ENCODE measurements around the gene CRYBG2. TPM values are rescaled to one million over a fixed set of nuclear protein-coding genes. Genes with fewer than 3 reads are reported as not detected.
A peak's percentile ranks its signal among the peaks of the same experiment; 100 is the strongest.

Gene CRYBG2
- total and polyA plus RNA-seq, 10 of the 15 experiments (the other 5 are each of a cell fraction or from before 2014, with no cell fraction given): 0.03 to 1.2 (median 0.11) TPM; not detected in 4

DNA sequence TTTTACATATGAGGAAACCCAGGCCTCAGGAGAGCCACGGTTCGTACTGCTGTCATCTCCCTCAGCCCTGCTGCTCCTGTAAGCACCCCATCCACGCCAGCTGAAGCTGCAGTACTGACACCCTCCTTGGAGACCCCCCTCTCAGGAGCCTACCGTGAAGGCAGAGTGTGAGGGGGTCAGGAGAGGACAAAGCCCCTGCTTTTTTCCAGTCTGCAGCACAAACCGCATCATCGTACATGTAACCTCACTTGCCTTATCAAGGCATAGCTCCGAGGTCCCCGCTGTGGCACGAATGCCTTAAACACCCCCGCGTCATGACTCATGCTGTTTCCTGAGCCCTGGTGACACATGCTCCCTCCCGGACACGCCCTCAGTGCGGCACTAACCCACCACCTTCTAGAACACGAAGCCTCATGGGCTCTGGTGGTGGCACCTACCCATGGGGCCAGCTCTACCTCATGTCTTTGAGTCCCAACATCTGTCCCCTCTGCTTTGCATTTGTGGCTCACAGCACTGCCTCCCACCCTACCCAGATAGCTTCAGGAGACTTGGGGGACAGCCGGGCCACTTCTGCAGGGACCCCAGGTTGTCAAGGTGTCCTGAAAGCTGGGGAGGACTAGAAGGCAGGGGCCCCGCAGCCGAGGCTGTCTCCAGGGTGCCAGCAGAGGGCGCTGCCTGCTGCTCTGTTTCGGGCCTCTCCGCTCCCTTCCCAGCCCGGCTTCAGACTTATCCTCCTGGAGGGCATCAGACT is 69.2 kb downstream of the CRYBG2 start (continued):
- TF ChIP-seq, protein P1, sequence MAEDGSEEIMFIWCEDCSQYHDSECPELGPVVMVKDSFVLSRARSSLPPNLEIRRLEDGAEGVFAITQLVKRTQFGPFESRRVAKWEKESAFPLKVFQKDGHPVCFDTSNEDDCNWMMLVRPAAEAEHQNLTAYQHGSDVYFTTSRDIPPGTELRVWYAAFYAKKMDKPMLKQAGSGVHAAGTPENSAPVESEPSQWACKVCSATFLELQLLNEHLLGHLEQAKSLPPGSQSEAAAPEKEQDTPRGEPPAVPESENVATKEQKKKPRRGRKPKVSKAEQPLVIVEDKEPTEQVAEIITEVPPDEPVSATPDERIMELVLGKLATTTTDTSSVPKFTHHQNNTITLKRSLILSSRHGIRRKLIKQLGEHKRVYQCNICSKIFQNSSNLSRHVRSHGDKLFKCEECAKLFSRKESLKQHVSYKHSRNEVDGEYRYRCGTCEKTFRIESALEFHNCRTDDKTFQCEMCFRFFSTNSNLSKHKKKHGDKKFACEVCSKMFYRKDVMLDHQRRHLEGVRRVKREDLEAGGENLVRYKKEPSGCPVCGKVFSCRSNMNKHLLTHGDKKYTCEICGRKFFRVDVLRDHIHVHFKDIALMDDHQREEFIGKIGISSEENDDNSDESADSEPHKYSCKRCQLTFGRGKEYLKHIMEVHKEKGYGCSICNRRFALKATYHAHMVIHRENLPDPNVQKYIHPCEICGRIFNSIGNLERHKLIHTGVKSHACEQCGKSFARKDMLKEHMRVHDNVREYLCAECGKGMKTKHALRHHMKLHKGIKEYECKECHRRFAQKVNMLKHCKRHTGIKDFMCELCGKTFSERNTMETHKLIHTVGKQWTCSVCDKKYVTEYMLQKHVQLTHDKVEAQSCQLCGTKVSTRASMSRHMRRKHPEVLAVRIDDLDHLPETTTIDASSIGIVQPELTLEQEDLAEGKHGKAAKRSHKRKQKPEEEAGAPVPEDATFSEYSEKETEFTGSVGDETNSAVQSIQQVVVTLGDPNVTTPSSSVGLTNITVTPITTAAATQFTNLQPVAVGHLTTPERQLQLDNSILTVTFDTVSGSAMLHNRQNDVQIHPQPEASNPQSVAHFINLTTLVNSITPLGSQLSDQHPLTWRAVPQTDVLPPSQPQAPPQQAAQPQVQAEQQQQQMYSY (CRISPR knock-in tag; IDR thresholded peaks at IDR 0.05): no peak
- no peak for TF ChIP-seq NBN (IDR thresholded peaks at IDR 0.05)
- TF ChIP-seq RUNX3 (IDR thresholded peaks at IDR 0.05; ENCODE audit: low read length): no peak
- no peak for TF ChIP-seq RCOR1 (conservative IDR thresholded peaks at IDR 0.05; ENCODE audit: low read depth, low read length)
- no peak for TF ChIP-seq ZZZ3 (IDR thresholded peaks at IDR 0.05; ENCODE audit: control insufficient read depth, insufficient read length, low read depth)
- no peak for TF ChIP-seq ASH2L (IDR thresholded peaks at IDR 0.05; ENCODE audit: borderline replicate concordance, low read depth)
- TF ChIP-seq CTCF (IDR thresholded peaks at IDR 0.05 in 2 of 3, conservative IDR thresholded peaks at IDR 0.05 in 1 of 3; ENCODE audit: control insufficient read depth in 2 of 3, extremely low read depth in 1 of 3, insufficient read depth in 1 of 3, low read depth in 3 of 3, low read length in 3 of 3): peak; percentile 86 to 98 (median 90)
- TF ChIP-seq CREM (IDR thresholded peaks at IDR 0.05; ENCODE audit: low read depth): peak; percentile 18; the same call in 1 of the 2 replicates
- no peak for TF ChIP-seq MTA3 (IDR thresholded peaks at IDR 0.05; ENCODE audit: borderline replicate concordance, low read length)
- TF ChIP-seq, protein P2, sequence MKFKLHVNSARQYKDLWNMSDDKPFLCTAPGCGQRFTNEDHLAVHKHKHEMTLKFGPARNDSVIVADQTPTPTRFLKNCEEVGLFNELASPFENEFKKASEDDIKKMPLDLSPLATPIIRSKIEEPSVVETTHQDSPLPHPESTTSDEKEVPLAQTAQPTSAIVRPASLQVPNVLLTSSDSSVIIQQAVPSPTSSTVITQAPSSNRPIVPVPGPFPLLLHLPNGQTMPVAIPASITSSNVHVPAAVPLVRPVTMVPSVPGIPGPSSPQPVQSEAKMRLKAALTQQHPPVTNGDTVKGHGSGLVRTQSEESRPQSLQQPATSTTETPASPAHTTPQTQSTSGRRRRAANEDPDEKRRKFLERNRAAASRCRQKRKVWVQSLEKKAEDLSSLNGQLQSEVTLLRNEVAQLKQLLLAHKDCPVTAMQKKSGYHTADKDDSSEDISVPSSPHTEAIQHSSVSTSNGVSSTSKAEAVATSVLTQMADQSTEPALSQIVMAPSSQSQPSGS (IDR thresholded peaks at IDR 0.05; ENCODE audit: low read length): no peak
- TF ChIP-seq CBX5 (IDR thresholded peaks at IDR 0.05; ENCODE audit: low read depth): no peak
- no peak for TF ChIP-seq SIX5 (IDR thresholded peaks at IDR 0.05; ENCODE audit: low read depth, low read length, severe bottlenecking)
- no peak for TF ChIP-seq CHD1 (IDR thresholded peaks at IDR 0.05; ENCODE audit: low read depth, low read length)
- TF ChIP-seq CHD4 (IDR thresholded peaks at IDR 0.05): no peak
- peak; percentile 43; the same call in 1 of the 2 replicates for TF ChIP-seq JUNB (IDR thresholded peaks at IDR 0.05)
- 0 out of 2 replicates have a peak, but pooled peaks have one; percentile 22 for TF ChIP-seq MTA2 (IDR thresholded peaks at IDR 0.05; ENCODE audit: low read depth)
- TF ChIP-seq E4F1 (IDR thresholded peaks at IDR 0.05; ENCODE audit: borderline replicate concordance, partially characterized antibody): no peak
- no peak for TF ChIP-seq SUPT20H (IDR thresholded peaks at IDR 0.05; ENCODE audit: borderline replicate concordance, control insufficient read depth, low read depth, low read length)
- no peak for TF ChIP-seq NFYA (IDR thresholded peaks at IDR 0.05; ENCODE audit: borderline replicate concordance, low read depth, low read length)
- no peak for TF ChIP-seq NFXL1 (IDR thresholded peaks at IDR 0.05; ENCODE audit: borderline replicate concordance)
- TF ChIP-seq ZNF217 (IDR thresholded peaks at IDR 0.05): no peak
- no peak for TF ChIP-seq HDAC2 (IDR thresholded peaks at IDR 0.05)

Measured in GM12878 (cell line).